Parathyroid adenoma (tissue), 2 donors: ENCODE measurements around the gene UVSSA.
A peak's percentile ranks its signal among the peaks of the same experiment; 100 is the strongest.

Experiments used
- H2AFZ ChIP-seq: fragments of 300-600 bp; sonication (generic); one replicate; pipeline ENCODE4 v1.7.0; 2017; ENCODE audit warnings: antibody characterized with exemption, mild to moderate bottlenecking
- H3K27ac ChIP-seq: fragments of 300-600 bp; sonication (generic); one replicate; pipeline ENCODE4 v1.7.0; 2017
- H3K27me3 ChIP-seq: fragments of 300-600 bp; sonication (generic); one replicate; pipeline ENCODE4 v1.7.0; 2017; ENCODE audit warnings: low read length; ENCODE audit not compliant: control insufficient read depth, insufficient read depth
- H3K36me3 ChIP-seq: fragments of 300-600 bp; sonication (generic); one replicate; pipeline ENCODE4 v1.7.0; 2017; ENCODE audit warnings: low read length; ENCODE audit not compliant: control insufficient read depth, insufficient read depth
- H3K4me1 ChIP-seq: fragments of 300-600 bp; sonication (generic); one replicate; pipeline ENCODE4 v1.7.0; 2017; ENCODE audit warnings: control low read depth
- H3K4me2 ChIP-seq: fragments of 300-600 bp; sonication (generic); one replicate; pipeline ENCODE4 v1.7.0; 2017; ENCODE audit warnings: low read length
- H3K4me3 ChIP-seq: fragments of 300-600 bp; sonication (generic); one replicate; pipeline ENCODE4 v1.7.0; 2017; ENCODE audit warnings: low read depth, low read length
- H3K79me2 ChIP-seq: fragments of 300-600 bp; sonication (generic); one replicate; pipeline ENCODE4 v1.7.0; 2017; ENCODE audit warnings: control low read depth
- H3K9ac ChIP-seq: fragments of 300-600 bp; sonication (generic); one replicate; pipeline ENCODE4 v1.7.0; 2017; ENCODE audit warnings: mild to moderate bottlenecking
- H3K9me3 ChIP-seq: fragments of 300-600 bp; sonication (generic); one replicate; pipeline ENCODE4 v1.7.0; 2017; ENCODE audit warnings: low read length; ENCODE audit not compliant: control insufficient read depth
- CTCF ChIP-seq: fragments of 300-600 bp; sonication (generic); IDR thresholded peaks from one replicate; pipeline ENCODE4 v1.7.0; 2017; ENCODE audit warnings: antibody characterized with exemption, mild to moderate bottlenecking
- donor health status: primary hyperparathyroidism.

The UVSSA gene

GRCh38 chr4:1349359-1350168, 2.6 kb downstream of the UVSSA start:
- no peak overlapping the region for H3K4me2 ChIP-seq
- no peak for TF ChIP-seq CTCF
- no peaks in the 10 kb centered on the region for H3K9me3 ChIP-seq
- no peak overlapping the region for H3K4me3 ChIP-seq
- no peak overlapping the region for H2AFZ ChIP-seq
- no peak overlapping the region for H3K27ac ChIP-seq
- no peaks in the 10 kb centered on the region for H3K36me3 ChIP-seq
- H3K79me2 ChIP-seq = no peaks in the 10 kb centered on the region
- no peaks in the 10 kb centered on the region for H3K27me3 ChIP-seq
- H3K4me1 ChIP-seq = no peaks in the 10 kb centered on the region
- H3K9ac ChIP-seq = no peak overlapping the region

- Histone ChIP-seq H3K4me3 (no peak overlapping the region), H3K27me3 (no peaks in the 10 kb centered on the region), H2AFZ (no peak overlapping the region), H3K79me2 (no peaks in the 10 kb centered on the region), H3K4me2 (no peak overlapping the region), H3K9me3 (no peaks in the 10 kb centered on the region), H3K27ac (no peak overlapping the region), H3K36me3 (no peaks in the 10 kb centered on the region), H3K9ac (no peak overlapping the region), H3K4me1 (no peaks in the 10 kb centered on the region)
- TF ChIP-seq CTCF = no peak
These were observed 3.1 kb downstream of the UVSSA start for GRCh38 chr4:1350169-1350520.

GRCh38 chr4:1351854-1352566, 5.0 kb downstream of the UVSSA start:
- H3K79me2 ChIP-seq = no peaks in the 10 kb centered on the region
- no peak overlapping the region for H3K27ac ChIP-seq
- no peaks in the 10 kb centered on the region for H3K27me3 ChIP-seq
- TF ChIP-seq CTCF = peak; percentile 77
- no peaks in the 10 kb centered on the region for H3K9me3 ChIP-seq
- no peak overlapping the region for H3K9ac ChIP-seq
- no peaks in the 10 kb centered on the region for H3K36me3 ChIP-seq
- no peak overlapping the region for H3K4me3 ChIP-seq
- H3K4me1 ChIP-seq = no peaks in the 10 kb centered on the region
- H2AFZ ChIP-seq = peak overlapping the region; percentile 23
- no peak overlapping the region for H3K4me2 ChIP-seq

DNA sequence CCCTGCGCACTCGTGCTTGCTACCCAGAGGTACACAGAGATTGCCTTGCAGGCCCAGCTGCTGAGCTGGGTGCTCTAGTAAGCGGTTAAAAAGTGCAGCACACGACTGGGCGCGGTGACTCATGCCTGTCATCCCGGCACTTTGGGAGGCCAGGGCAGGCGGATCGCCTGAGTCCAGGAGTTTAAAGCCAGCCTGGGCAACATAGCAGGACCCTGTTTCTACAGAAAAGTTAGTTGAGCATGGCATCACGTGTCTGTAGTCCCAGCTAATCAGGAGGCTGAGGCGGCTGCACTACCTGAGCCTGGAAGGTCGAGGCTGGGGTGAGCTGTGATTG, 5.5 kb downstream of the UVSSA start:
- H3K27me3 ChIP-seq = no peaks in the 10 kb centered on the region
- H3K79me2 ChIP-seq = no peaks in the 10 kb centered on the region
- no peaks in the 10 kb centered on the region for H3K36me3 ChIP-seq
- H3K27ac ChIP-seq = no peak overlapping the region
- no peak overlapping the region for H3K4me2 ChIP-seq
- no peak overlapping the region for H2AFZ ChIP-seq
- no peak for TF ChIP-seq CTCF
- H3K4me1 ChIP-seq = no peaks in the 10 kb centered on the region
- H3K9ac ChIP-seq = no peak overlapping the region
- H3K4me3 ChIP-seq = no peak overlapping the region
- no peaks in the 10 kb centered on the region for H3K9me3 ChIP-seq
